HCT116 (cell line): Measurements from ENCODE around the gene NELFB.

Experiments
- CEBPB ChIP-seq: IDR thresholded peaks from 2 replicates; pipeline ENCODE4 v1.6.1; 2012; ENCODE audit warnings: low read depth
- CTCF ChIP-seq, 3 experiments: fragments of 200-600 bp in 1 of 3; sonication (generic) in 1 of 3; IDR thresholded peaks in 2 of 3; conservative IDR thresholded peaks in 1 of 3; 2 replicates each; pipeline ENCODE4 v1.5.1; 2012 to 2017; ENCODE audit warnings: low read depth in 2 of 3, low read length in 2 of 3, antibody characterized with exemption in 1 of 3, borderline replicate concordance in 1 of 3, control low read depth in 1 of 3, mild to moderate bottlenecking in 1 of 3, mixed read lengths in 1 of 3, mixed run types in 1 of 3, moderate library complexity in 1 of 3; ENCODE audit not compliant: insufficient read depth in 1 of 3
- EZH2 ChIP-seq: fragments of 200-600 bp; sonication (generic); IDR thresholded peaks from 2 replicates; pipeline ENCODE4 v1.6.1; 2017; ENCODE audit warnings: antibody characterized with exemption, mixed run types
- EZH2phosphoT487 ChIP-seq: fragments of 200-600 bp; IDR thresholded peaks from 2 replicates; pipeline ENCODE4 v1.6.1; 2018; ENCODE audit warnings: antibody characterized with exemption, borderline replicate concordance
- POLR2A ChIP-seq: IDR thresholded peaks from 2 replicates; pipeline ENCODE4 v1.7.0; 2011; ENCODE audit warnings: borderline replicate concordance; ENCODE audit not compliant: insufficient read depth, insufficient read length; ENCODE audit errors: extremely low read depth
- POLR2AphosphoS5 ChIP-seq: IDR thresholded peaks from 2 replicates; pipeline ENCODE4 v1.6.1; 2011; ENCODE audit warnings: mild to moderate bottlenecking, low read depth, low read length, moderate library complexity
- SRF ChIP-seq: IDR thresholded peaks from 2 replicates; pipeline ENCODE4 v1.6.1; 2012; ENCODE audit warnings: low read depth
- ZBTB33 ChIP-seq: IDR thresholded peaks from 2 replicates; pipeline ENCODE4 v1.6.1; 2011; ENCODE audit warnings: mild to moderate bottlenecking, low read length, moderate library complexity; ENCODE audit not compliant: insufficient replicate concordance; ENCODE audit errors: extremely low read depth
- TF ChIP-seq, protein P1 (sequence below): IDR thresholded peaks from 2 replicates; pipeline ENCODE4 v1.6.1; 2012

GRCh38 chr9:137298401-137299202 lies 43.5 kb downstream of the NELFB start:
- no peak for TF ChIP-seq POLR2A
- no peak for TF ChIP-seq CTCF (IDR thresholded peaks at IDR 0.05 in 2 of 3, conservative IDR thresholded peaks at IDR 0.05 in 1 of 3; ENCODE audit: borderline replicate concordance in 1 of 3, insufficient read depth in 1 of 3, low read depth in 2 of 3, low read length in 2 of 3)
- no peak for TF ChIP-seq POLR2AphosphoS5
- TF ChIP-seq ZBTB33, result no peak
- no peak for TF ChIP-seq EZH2
- no peak for TF ChIP-seq EZH2phosphoT487
- TF ChIP-seq, protein P1, sequence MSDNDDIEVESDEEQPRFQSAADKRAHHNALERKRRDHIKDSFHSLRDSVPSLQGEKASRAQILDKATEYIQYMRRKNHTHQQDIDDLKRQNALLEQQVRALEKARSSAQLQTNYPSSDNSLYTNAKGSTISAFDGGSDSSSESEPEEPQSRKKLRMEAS, result no peak
- TF ChIP-seq SRF, result no peak
- TF ChIP-seq CEBPB, result no peak
